CD4-positive, CD25-positive, alpha-beta regulatory T cell (primary cell): ENCODE measurements around the gene TULP4. TPM values are rescaled to one million over a fixed set of nuclear protein-coding genes. Genes with fewer than 3 reads are reported as not detected.
A peak's percentile ranks its signal among the peaks of the same experiment; 100 is the strongest.

Experiments
- ATAC-seq, 2 donors: fragments of 150-1000 bp; cut with Tn5 transposase; one replicate each; pipeline ENCODE4 v1.10.0; 2021; ENCODE audit warnings: low read depth in 2 of 2, moderate number of reproducible peaks in 2 of 2, moderate library complexity in 1 of 2
- DNase-seq, 3 donors: peaks; one replicate each; pipeline versions ENCODE4 v3.0.0 to v3.0.0-alpha.2; 2012 to 2022; ENCODE audit warnings: mixed read lengths in 1 of 3
- H3K27ac ChIP-seq: one replicate; pipeline ENCODE4 v1.7.0; 2013; ENCODE audit warnings: mild to moderate bottlenecking, low read length; ENCODE audit not compliant: insufficient read depth, poor library complexity, severe bottlenecking
- H3K27me3 ChIP-seq: one replicate; pipeline ENCODE4 v1.7.0; 2013; ENCODE audit warnings: low read length; ENCODE audit not compliant: control insufficient read depth, insufficient read depth
- H3K36me3 ChIP-seq: one replicate; pipeline ENCODE4 v1.7.0; 2013; ENCODE audit warnings: mild to moderate bottlenecking, low read length, moderate library complexity; ENCODE audit not compliant: control insufficient read depth, insufficient read depth
- H3K4me1 ChIP-seq: 2 replicates; pipeline ENCODE4 v1.7.0; 2013; ENCODE audit warnings: mild to moderate bottlenecking, low read length; ENCODE audit not compliant: insufficient read depth, control insufficient read depth, poor library complexity, severe bottlenecking
- H3K4me3 ChIP-seq: one replicate; pipeline ENCODE4 v1.7.0; 2013; ENCODE audit warnings: low read depth, mild to moderate bottlenecking, low read length, moderate library complexity
- H3K9me3 ChIP-seq, 2 experiments: 1 replicate in 1 of 2; 2 replicates in 1 of 2; pipeline ENCODE4 v1.7.0; 2013; ENCODE audit warnings: low read length in 2 of 2, mild to moderate bottlenecking in 1 of 2, moderate library complexity in 1 of 2; ENCODE audit not compliant: control insufficient read depth in 2 of 2
- H3K27ac Mint-ChIP-seq, 3 donors: one replicate each; pipeline ENCODE4 v1.8.0; 2020 to 2022; ENCODE audit warnings: mild to moderate bottlenecking in 3 of 3, mixed read lengths in 3 of 3, moderate library complexity in 2 of 3
- H3K27me3 Mint-ChIP-seq: one replicate; pipeline ENCODE4 v1.8.0; 2022; ENCODE audit warnings: mild to moderate bottlenecking, mixed read lengths
- H3K36me3 Mint-ChIP-seq: one replicate; pipeline ENCODE4 v1.8.0; 2020; ENCODE audit warnings: mixed read lengths
- H3K4me1 Mint-ChIP-seq, 4 donors: one replicate each; pipeline ENCODE4 v1.8.0; 2020 to 2022; ENCODE audit warnings: mixed read lengths in 4 of 4, mild to moderate bottlenecking in 1 of 4
- H3K4me3 Mint-ChIP-seq, 4 donors: one replicate each; pipeline ENCODE4 v1.8.0; 2020 to 2022; ENCODE audit warnings: mild to moderate bottlenecking in 4 of 4, mixed read lengths in 4 of 4, moderate library complexity in 3 of 4
- H3K9me3 Mint-ChIP-seq, 7 donors: one replicate each; pipeline ENCODE4 v1.8.0; 2020 to 2022; ENCODE audit warnings: mixed read lengths in 7 of 7, mild to moderate bottlenecking in 3 of 7, moderate library complexity in 2 of 7
- polyA plus RNA-seq, 4 donors: library from polyadenylated mRNA; unstranded; fragments of 300-500 nt; fragmentation: Illumina TruSeq; gene quantifications; one replicate each; pipeline ENCODE4 v1.2.3, GENCODE V29; 2021
- total RNA-seq: library from RNA; stranded (reverse); gene quantifications from one replicate; pipeline ENCODE4 v1.2.3, GENCODE V29; 2022

The TULP4 gene
- total and polyA plus RNA-seq, 5 donors from 2014 or later = 43.3 to 158 (median 56.0) TPM

GRCh38 chr6:158536084-158536890, 224.0 kb downstream of the TULP4 start:
- Mint-ChIP-seq H3K36me3 (no peaks in the 10 kb centered on the region), H3K4me1 (peaks cover 0 to 8% (median 0%) of the 10 kb centered on the region in 4 donors), H3K4me3 (peak overlapping the region; percentile 65 to 94 (median 80)), H3K27ac (no peak overlapping the region), H3K27me3 (peaks cover 71% of the 10 kb centered on the region), H3K9me3 (peaks cover 0 to 14% (median 4%) of the 10 kb centered on the region in 7 donors)
- DNase-seq (peak; percentile 55 to 73 (median 67)), ATAC-seq (peak; percentile 41 to 45)
- H3K27me3 ChIP-seq = peaks cover 18% of the 10 kb centered on the region
- no peak overlapping the region for H3K27ac ChIP-seq
- peaks cover 0 to 3% of the 10 kb centered on the region in 2 experiments for H3K9me3 ChIP-seq
- peak overlapping the region; percentile 53 for H3K4me3 ChIP-seq
- no peaks in the 10 kb centered on the region for H3K36me3 ChIP-seq
- H3K4me1 ChIP-seq = peaks cover 17% of the 10 kb centered on the region

- peaks cover 17% of the 10 kb centered on the region for H3K4me1 ChIP-seq
- H3K36me3 Mint-ChIP-seq = no peaks in the 10 kb centered on the region
- peaks cover 0 to 8% (median 0%) of the 10 kb centered on the region in 4 donors for H3K4me1 Mint-ChIP-seq
- H3K4me3 Mint-ChIP-seq = peak overlapping the region; percentile 62 to 73 (median 70)
- ATAC-seq = peak in 1 of 2 donors; percentile 45
- no peak overlapping the region for H3K27ac ChIP-seq
- peaks cover 0 to 11% (median under 1%) of the 10 kb centered on the region in 7 donors for H3K9me3 Mint-ChIP-seq
- no peaks in the 10 kb centered on the region for H3K36me3 ChIP-seq
- H3K27me3 Mint-ChIP-seq = peaks cover 73% of the 10 kb centered on the region
- no peak overlapping the region for H3K27ac Mint-ChIP-seq
- H3K9me3 ChIP-seq = peaks cover 0 to 3% of the 10 kb centered on the region in 2 experiments
- H3K4me3 ChIP-seq = no peak overlapping the region
- peak in 1 of 3 donors; percentile 56 for DNase-seq
- H3K27me3 ChIP-seq = peaks cover 18% of the 10 kb centered on the region
These were observed 224.9 kb downstream of the TULP4 start for GRCh38 chr6:158536891-158537798.

GRCh38 chr6:158538741-158539140, 226.5 kb downstream of the TULP4 start:
- Mint-ChIP-seq H3K4me1 (peaks cover 0 to 8% (median 0%) of the 10 kb centered on the region in 4 donors), H3K9me3 (peaks cover 0 to 2% (median 0%) of the 10 kb centered on the region in 7 donors), H3K27me3 (peaks cover 61% of the 10 kb centered on the region), H3K4me3 (peak overlapping the region in 2 of 4 donors; percentile 0 to 36), H3K36me3 (no peaks in the 10 kb centered on the region), H3K27ac (no peak overlapping the region)
- DNase-seq = no peak
- H3K27ac ChIP-seq = no peak overlapping the region
- H3K36me3 ChIP-seq = no peaks in the 10 kb centered on the region
- no peaks in the 10 kb centered on the region for H3K9me3 ChIP-seq
- H3K4me1 ChIP-seq = peaks cover 17% of the 10 kb centered on the region
- no peak overlapping the region for H3K4me3 ChIP-seq
- ATAC-seq = no peak
- H3K27me3 ChIP-seq = peaks cover 18% of the 10 kb centered on the region

- Mint-ChIP-seq H3K9me3 (peaks cover 0 to 2% (median 0%) of the 10 kb centered on the region in 7 donors), H3K4me1 (peaks cover 0 to 8% (median 0%) of the 10 kb centered on the region in 4 donors), H3K27ac (no peak overlapping the region), H3K36me3 (no peaks in the 10 kb centered on the region), H3K4me3 (peak overlapping the region in 2 of 4 donors; percentile 39 to 55), H3K27me3 (peaks cover 58% of the 10 kb centered on the region)
- ATAC-seq (no peak), DNase-seq (no peak)
- H3K4me1 ChIP-seq = peaks cover 17% of the 10 kb centered on the region
- no peak overlapping the region for H3K27ac ChIP-seq
- H3K27me3 ChIP-seq = peaks cover 18% of the 10 kb centered on the region
- no peaks in the 10 kb centered on the region for H3K36me3 ChIP-seq
- H3K4me3 ChIP-seq = no peak overlapping the region
- H3K9me3 ChIP-seq = no peaks in the 10 kb centered on the region
These were observed 227.1 kb downstream of the TULP4 start for GRCh38 chr6:158539413-158539812.

GRCh38 chr6:158539881-158540280, 227.6 kb downstream of the TULP4 start:
- no peaks in the 10 kb centered on the region for H3K36me3 Mint-ChIP-seq
- Histone ChIP-seq H3K27ac (no peak overlapping the region), H3K4me3 (no peak overlapping the region), H3K4me1 (peaks cover 17% of the 10 kb centered on the region), H3K36me3 (no peaks in the 10 kb centered on the region), H3K27me3 (peaks cover 18% of the 10 kb centered on the region), H3K9me3 (no peaks in the 10 kb centered on the region)
- peaks cover 0 to 8% (median 0%) of the 10 kb centered on the region in 4 donors for H3K4me1 Mint-ChIP-seq
- peaks cover 55% of the 10 kb centered on the region for H3K27me3 Mint-ChIP-seq
- no peak overlapping the region for H3K27ac Mint-ChIP-seq
- peak overlapping the region in 1 of 4 donors; percentile 55 for H3K4me3 Mint-ChIP-seq
- ATAC-seq (no peak), DNase-seq (no peak)
- H3K9me3 Mint-ChIP-seq = peaks cover 0 to 2% (median 0%) of the 10 kb centered on the region in 7 donors

GRCh38 chr6:158543606-158544185, 231.4 kb downstream of the TULP4 start:
- no peak overlapping the region for H3K27ac Mint-ChIP-seq
- H3K36me3 ChIP-seq = no peaks in the 10 kb centered on the region

GRCh38 chr6:158544428-158544827, 232.2 kb downstream of the TULP4 start:
- Histone ChIP-seq H3K27me3 (peaks cover 2% of the 10 kb centered on the region), H3K36me3 (no peaks in the 10 kb centered on the region), H3K27ac (no peak overlapping the region), H3K4me1 (no peaks in the 10 kb centered on the region), H3K9me3 (no peaks in the 10 kb centered on the region), H3K4me3 (no peak overlapping the region)
- H3K4me1 Mint-ChIP-seq = no peaks in the 10 kb centered on the region
- H3K9me3 Mint-ChIP-seq = no peaks in the 10 kb centered on the region
- H3K27me3 Mint-ChIP-seq = peaks cover 38% of the 10 kb centered on the region
- DNase-seq (no peak), ATAC-seq (no peak)
- no peak overlapping the region for H3K27ac Mint-ChIP-seq
- no peaks in the 10 kb centered on the region for H3K36me3 Mint-ChIP-seq
- no peak overlapping the region for H3K4me3 Mint-ChIP-seq

More at GRCh38 chr6:158543606-158544185, 231.4 kb downstream of the TULP4 start:
- Histone ChIP-seq H3K4me3 (no peak overlapping the region), H3K9me3 (no peaks in the 10 kb centered on the region), H3K27me3 (peaks cover 5% of the 10 kb centered on the region), H3K27ac (no peak overlapping the region), H3K4me1 (no peaks in the 10 kb centered on the region)
- no peaks in the 10 kb centered on the region for H3K9me3 Mint-ChIP-seq
- no peak for ATAC-seq
- H3K4me1 Mint-ChIP-seq = no peaks in the 10 kb centered on the region
- peaks cover 42% of the 10 kb centered on the region for H3K27me3 Mint-ChIP-seq
- H3K36me3 Mint-ChIP-seq = no peaks in the 10 kb centered on the region
- H3K4me3 Mint-ChIP-seq = no peak overlapping the region
- DNase-seq = no peak
